HG02884 (cell line): ENCODE data around the gene FBXL19.

ENCODE experiments used
- ATAC-seq: cut with Tn5 transposase; IDR thresholded peaks from one replicate; pipeline ENCODE4 v1.9.1; 2021; ENCODE audit warnings: mild to moderate bottlenecking, moderate library complexity; ENCODE audit not compliant: unreplicated experiment

Gene FBXL19

GRCh38 chr16:30894540-30895368 lies 28.6 kb upstream of the FBXL19 start:
- no peak for ATAC-seq

GRCh38 chr16:30895627-30896260 lies 27.6 kb upstream of the FBXL19 start:
- ATAC-seq, result no peak

- no peak for ATAC-seq
Observed at GRCh38 chr16:30896261-30896888, 27.0 kb upstream of the FBXL19 start, which contains the start of gene CTF1. Gene CTF1 (plus strand): TSS chr16:30896614. CDS start chr16:30896644, 30 bp downstream.

GRCh38 chr16:30896889-30897733 lies 26.3 kb upstream of the FBXL19 start:
- no peak for ATAC-seq

- ATAC-seq, result no peak
Observed at GRCh38 chr16:30899794-30900193, 23.6 kb upstream of the FBXL19 start.

GRCh38 chr16:30900588-30900987 lies 22.8 kb upstream of the FBXL19 start:
- ATAC-seq, result no peak

- ATAC-seq, result no peak
Observed at GRCh38 chr16:30901201-30902028, 22.0 kb upstream of the FBXL19 start.

GRCh38 chr16:30902029-30902972 lies 21.1 kb upstream of the FBXL19 start:
- no peak for ATAC-seq

GRCh38 chr16:30903002-30903401 lies 20.4 kb upstream of the FBXL19 start:
- ATAC-seq, result no peak

- ATAC-seq, result no peak
Observed at GRCh38 chr16:30903596-30903995, 19.8 kb upstream of the FBXL19 start.

GRCh38 chr16:30904114-30904780 lies 19.1 kb upstream of the FBXL19 start:
- no peak for ATAC-seq

- no peak for ATAC-seq
Observed at GRCh38 chr16:30907064-30907463, 16.3 kb upstream of the FBXL19 start.

GRCh38 chr16:30910427-30911029 lies 12.8 kb upstream of the FBXL19 start:
- no peak for ATAC-seq

GRCh38 chr16:30912794-30913412 lies 10.5 kb upstream of the FBXL19 start:
- ATAC-seq, result no peak

GRCh38 chr16:30914830-30915229 lies 8.5 kb upstream of the FBXL19 start:
- no peak for ATAC-seq

- no peak for ATAC-seq
Observed at GRCh38 chr16:30918614-30919013, 4.8 kb upstream of the FBXL19 start.

- no peak for ATAC-seq
Observed at GRCh38 chr16:30920891-30921290, 2.5 kb upstream of the FBXL19 start.

GRCh38 chr16:30921459-30921747 lies 2.0 kb upstream of the FBXL19 start:
- ATAC-seq, result no peak
